Measurements from ENCODE around the gene GUK1. TPM values are rescaled to one million over a fixed set of nuclear protein-coding genes. Genes with fewer than 3 reads are reported as not detected.
A peak's percentile ranks its signal among the peaks of the same experiment; 100 is the strongest.

Gene GUK1
- total RNA-seq, 1 experiment from 2014 or later = 111 TPM

DNA sequence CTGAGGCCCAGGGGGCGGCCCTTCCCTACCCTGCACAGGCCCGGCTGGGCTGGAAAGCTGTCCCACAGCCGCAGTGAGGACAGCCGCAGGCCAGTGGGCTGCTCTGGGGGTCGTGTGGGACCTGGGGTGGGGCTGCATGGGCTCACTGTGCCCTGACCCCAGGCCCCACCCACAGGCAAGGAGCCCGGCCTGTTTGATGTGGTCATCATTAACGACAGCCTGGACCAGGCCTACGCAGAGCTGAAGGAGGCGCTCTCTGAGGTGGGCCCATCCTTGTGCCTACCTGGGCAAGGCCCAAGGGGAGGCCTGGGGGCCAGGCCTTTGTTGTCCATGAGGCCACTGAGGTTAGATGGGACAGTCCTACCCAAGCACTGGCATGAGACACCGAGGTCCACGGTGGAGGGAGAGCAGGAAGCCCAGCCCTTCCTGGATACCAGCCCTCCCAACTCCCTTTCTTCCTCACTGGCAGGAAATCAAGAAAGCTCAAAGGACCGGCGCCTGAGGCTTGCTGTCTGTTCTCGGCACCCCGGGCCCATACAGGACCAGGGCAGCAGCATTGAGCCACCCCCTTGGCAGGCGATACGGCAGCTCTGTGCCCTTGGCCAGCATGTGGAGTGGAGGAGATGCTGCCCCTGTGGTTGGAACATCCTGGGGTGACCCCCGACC lies 8.2 kb downstream of the GUK1 start:
- TF ChIP-seq FOXJ3 (CRISPR knock-in tag; IDR thresholded peaks at IDR 0.05; ENCODE audit: borderline replicate concordance) (no peak), NR2C2 (CRISPR knock-in tag; IDR thresholded peaks at IDR 0.05) (no peak)
- TF ChIP-seq, protein P1, sequence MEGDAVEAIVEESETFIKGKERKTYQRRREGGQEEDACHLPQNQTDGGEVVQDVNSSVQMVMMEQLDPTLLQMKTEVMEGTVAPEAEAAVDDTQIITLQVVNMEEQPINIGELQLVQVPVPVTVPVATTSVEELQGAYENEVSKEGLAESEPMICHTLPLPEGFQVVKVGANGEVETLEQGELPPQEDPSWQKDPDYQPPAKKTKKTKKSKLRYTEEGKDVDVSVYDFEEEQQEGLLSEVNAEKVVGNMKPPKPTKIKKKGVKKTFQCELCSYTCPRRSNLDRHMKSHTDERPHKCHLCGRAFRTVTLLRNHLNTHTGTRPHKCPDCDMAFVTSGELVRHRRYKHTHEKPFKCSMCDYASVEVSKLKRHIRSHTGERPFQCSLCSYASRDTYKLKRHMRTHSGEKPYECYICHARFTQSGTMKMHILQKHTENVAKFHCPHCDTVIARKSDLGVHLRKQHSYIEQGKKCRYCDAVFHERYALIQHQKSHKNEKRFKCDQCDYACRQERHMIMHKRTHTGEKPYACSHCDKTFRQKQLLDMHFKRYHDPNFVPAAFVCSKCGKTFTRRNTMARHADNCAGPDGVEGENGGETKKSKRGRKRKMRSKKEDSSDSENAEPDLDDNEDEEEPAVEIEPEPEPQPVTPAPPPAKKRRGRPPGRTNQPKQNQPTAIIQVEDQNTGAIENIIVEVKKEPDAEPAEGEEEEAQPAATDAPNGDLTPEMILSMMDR (IDR thresholded peaks at IDR 0.05) = no peak
- no peak for DNase-seq (ENCODE audit: low spot score)
- POLR2A ChIA-PET = no interaction called here
- Mint-ChIP-seq H3K27me3 (ENCODE audit: low read depth) (no peaks in the 10 kb centered on the region), H3K9me3 (no peaks in the 10 kb centered on the region), H3K36me3 (no peaks in the 10 kb centered on the region), H3K4me3 (no peak overlapping the region), H3K27ac (no peak overlapping the region), H3K4me1 (0 out of 2 replicates have a peak, but pooled peaks cover 2% of the 10 kb centered on the region)
- ATAC-seq = no peak
- CTCF ChIA-PET = interaction anchor here (1.1 to 2.4 kb wide), 2 partner anchors 8 to 17 kb away, joined by 3 to 11 read pairs; no protein-coding TSS in a partner anchor

DNA sequence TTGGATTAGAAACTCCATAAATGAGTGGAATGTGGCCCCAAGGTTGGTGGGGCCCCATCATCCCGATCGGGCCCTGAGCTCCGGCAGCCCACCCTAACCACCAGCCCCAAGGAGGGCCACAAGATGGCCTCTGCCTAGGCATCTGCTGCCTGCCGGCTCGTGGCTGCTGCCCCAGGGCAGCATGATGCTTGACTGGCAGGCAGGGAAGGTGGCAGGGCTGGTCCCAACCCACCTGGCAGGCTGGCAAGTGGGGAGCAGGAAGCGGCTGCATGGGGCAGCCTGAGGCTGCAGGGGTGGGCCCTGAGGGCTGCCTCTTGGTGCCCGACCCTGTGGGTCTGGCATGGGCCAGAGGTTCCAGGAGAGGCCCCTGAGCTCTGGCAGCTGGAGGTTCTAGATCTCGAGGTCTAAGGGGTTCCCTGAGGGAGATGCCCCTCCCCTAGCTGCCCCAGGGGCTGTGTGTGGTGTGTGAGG lies 8.9 kb downstream of the GUK1 start:
- H3K4me1 Mint-ChIP-seq = 0 out of 2 replicates have a peak, but pooled peaks cover 2% of the 10 kb centered on the region
- TF ChIP-seq, protein P2, sequence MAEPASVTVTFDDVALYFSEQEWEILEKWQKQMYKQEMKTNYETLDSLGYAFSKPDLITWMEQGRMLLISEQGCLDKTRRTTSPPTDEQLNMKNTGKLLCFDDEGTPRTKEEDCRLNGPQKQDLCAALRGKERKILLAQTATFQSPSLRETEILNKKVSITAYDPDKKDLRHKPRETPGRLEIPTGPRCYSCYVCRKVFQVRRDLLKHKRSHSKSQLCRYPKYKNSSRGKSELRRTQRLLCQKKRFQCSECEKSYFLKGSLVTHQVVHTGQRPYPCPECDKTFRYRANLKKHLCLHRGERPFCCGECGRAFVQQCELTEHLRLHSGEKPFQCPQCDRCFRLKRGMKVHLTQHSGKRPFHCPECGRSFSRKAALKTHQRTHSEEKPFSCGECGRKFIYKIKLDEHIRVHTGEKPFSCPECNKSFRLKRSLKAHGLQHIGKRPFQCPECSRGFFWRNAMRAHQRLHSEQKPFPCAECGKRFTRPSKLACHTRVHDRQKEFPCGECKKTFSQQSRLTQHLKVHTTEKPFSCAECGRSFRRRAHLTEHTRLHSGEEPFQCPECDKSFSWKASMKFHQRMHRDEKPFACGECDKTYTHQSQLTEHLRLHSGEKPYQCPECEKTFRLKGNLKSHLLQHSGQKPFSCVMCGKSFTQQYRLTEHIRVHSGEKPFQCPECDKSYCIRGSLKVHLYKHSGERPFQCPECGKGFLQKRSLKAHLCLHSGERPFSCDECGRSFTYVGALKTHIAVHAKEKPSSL (CRISPR knock-in tag; conservative IDR thresholded peaks at IDR 0.05) = no peak
- TF ChIP-seq, protein P3, sequence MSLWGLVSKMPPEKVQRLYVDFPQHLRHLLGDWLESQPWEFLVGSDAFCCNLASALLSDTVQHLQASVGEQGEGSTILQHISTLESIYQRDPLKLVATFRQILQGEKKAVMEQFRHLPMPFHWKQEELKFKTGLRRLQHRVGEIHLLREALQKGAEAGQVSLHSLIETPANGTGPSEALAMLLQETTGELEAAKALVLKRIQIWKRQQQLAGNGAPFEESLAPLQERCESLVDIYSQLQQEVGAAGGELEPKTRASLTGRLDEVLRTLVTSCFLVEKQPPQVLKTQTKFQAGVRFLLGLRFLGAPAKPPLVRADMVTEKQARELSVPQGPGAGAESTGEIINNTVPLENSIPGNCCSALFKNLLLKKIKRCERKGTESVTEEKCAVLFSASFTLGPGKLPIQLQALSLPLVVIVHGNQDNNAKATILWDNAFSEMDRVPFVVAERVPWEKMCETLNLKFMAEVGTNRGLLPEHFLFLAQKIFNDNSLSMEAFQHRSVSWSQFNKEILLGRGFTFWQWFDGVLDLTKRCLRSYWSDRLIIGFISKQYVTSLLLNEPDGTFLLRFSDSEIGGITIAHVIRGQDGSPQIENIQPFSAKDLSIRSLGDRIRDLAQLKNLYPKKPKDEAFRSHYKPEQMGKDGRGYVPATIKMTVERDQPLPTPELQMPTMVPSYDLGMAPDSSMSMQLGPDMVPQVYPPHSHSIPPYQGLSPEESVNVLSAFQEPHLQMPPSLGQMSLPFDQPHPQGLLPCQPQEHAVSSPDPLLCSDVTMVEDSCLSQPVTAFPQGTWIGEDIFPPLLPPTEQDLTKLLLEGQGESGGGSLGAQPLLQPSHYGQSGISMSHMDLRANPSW (CRISPR knock-in tag; conservative IDR thresholded peaks at IDR 0.05; ENCODE audit: low read depth) = no peak
- TF ChIP-seq, protein P4, sequence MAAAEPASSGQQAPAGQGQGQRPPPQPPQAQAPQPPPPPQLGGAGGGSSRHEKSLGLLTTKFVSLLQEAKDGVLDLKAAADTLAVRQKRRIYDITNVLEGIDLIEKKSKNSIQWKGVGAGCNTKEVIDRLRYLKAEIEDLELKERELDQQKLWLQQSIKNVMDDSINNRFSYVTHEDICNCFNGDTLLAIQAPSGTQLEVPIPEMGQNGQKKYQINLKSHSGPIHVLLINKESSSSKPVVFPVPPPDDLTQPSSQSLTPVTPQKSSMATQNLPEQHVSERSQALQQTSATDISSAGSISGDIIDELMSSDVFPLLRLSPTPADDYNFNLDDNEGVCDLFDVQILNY (CRISPR knock-in tag; IDR thresholded peaks at IDR 0.05) = no peak
- TF ChIP-seq MYBL2 (CRISPR knock-in tag; IDR thresholded peaks at IDR 0.05) (no peak), TEAD1 (CRISPR knock-in tag; IDR thresholded peaks at IDR 0.05) (no peak)
- H3K9me3 Mint-ChIP-seq = no peaks in the 10 kb centered on the region
- DNase-seq (ENCODE audit: low spot score) (no peak), ATAC-seq (no peak)
- no peaks in the 10 kb centered on the region for H3K27me3 Mint-ChIP-seq (ENCODE audit: low read depth)
- no peak overlapping the region for H3K27ac Mint-ChIP-seq
- no peak overlapping the region for H3K4me3 Mint-ChIP-seq
- ChIA-PET POLR2A (no interaction called here), CTCF (interaction anchor here (0.9 to 2.4 kb wide), 4 partner anchors 8 to 18 kb away, joined by 3 to 11 read pairs (median 3); no protein-coding TSS in a partner anchor)
- H3K36me3 Mint-ChIP-seq = no peaks in the 10 kb centered on the region

DNA sequence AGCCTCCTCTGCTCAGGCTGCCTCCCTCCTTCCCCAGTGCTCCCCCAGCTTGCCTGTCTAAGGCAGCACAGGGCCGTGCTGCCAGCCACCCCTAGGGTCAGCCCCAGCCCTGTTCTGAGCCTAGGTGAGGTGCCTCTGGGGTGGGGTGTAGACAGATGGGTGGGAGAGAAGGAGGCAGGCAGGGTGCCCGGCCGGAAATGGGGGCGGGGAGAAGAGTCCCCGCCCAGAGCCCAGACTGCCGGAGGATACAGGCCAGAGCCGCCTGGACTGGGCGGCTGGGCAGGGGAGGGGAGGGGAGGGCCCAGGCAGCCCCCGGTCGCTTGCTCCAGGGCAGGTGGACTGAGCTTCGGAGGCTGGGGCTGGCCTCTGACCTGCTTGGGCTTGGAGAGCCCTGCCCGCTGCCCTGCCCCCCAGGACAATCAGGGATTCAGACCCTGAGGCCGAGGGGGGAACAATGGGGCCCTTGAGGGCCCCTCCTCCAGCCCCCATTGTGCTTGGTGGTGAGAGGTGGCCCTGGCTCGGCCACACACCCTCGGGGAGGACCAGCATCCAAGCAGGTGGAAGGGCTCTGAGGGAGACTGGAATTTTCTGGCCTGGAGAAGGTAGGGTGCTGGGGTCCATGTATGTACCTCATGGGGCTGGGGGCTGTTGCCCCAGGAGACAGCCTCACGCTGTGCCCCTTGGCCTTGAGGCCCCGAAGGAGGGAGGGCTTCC lies 9.5 kb downstream of the GUK1 start, which contains the start of gene GJC2:
TSS of gene GJC2 (plus strand) at position 525 of the 714 bp plus-strand sequence. CDS start 7,829 bp downstream, outside the sequence.
- Mint-ChIP-seq H3K27ac (no peak within 1 kb of the TSS), H3K27me3 (ENCODE audit: low read depth) (no peaks in the 10 kb centered on the region), H3K36me3 (no peaks in the 10 kb centered on the region), H3K4me3 (no peak within 1 kb of the TSS), H3K9me3 (no peaks in the 10 kb centered on the region), H3K4me1 (0 out of 2 replicates have a peak, but pooled peaks cover 2% of the 10 kb centered on the region)
- ChIA-PET POLR2A (no interaction called here), CTCF (interaction anchor here (0.9 to 2.4 kb wide), 5 partner anchors 9 to 18 kb away, joined by 3 to 11 read pairs (median 3); partner anchors contain the start of gene GUK1)
- TF ChIP-seq, protein P4 (CRISPR knock-in tag; IDR thresholded peaks at IDR 0.05) = no peak
- TF ChIP-seq, protein P5, sequence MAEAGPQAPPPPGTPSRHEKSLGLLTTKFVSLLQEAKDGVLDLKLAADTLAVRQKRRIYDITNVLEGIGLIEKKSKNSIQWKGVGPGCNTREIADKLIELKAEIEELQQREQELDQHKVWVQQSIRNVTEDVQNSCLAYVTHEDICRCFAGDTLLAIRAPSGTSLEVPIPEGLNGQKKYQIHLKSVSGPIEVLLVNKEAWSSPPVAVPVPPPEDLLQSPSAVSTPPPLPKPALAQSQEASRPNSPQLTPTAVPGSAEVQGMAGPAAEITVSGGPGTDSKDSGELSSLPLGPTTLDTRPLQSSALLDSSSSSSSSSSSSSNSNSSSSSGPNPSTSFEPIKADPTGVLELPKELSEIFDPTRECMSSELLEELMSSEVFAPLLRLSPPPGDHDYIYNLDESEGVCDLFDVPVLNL (CRISPR knock-in tag; IDR thresholded peaks at IDR 0.05; ENCODE audit: borderline replicate concordance, low read depth) = no peak
- TF ChIP-seq, protein P6, sequence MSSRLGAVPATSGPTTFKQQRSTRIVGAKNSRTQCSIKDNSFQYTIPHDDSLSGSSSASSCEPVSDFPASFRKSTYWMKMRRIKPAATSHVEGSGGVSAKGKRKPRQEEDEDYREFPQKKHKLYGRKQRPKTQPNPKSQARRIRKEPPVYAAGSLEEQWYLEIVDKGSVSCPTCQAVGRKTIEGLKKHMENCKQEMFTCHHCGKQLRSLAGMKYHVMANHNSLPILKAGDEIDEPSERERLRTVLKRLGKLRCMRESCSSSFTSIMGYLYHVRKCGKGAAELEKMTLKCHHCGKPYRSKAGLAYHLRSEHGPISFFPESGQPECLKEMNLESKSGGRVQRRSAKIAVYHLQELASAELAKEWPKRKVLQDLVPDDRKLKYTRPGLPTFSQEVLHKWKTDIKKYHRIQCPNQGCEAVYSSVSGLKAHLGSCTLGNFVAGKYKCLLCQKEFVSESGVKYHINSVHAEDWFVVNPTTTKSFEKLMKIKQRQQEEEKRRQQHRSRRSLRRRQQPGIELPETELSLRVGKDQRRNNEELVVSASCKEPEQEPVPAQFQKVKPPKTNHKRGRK (CRISPR knock-in tag; IDR thresholded peaks at IDR 0.05; ENCODE audit: borderline replicate concordance) = no peak
- TF ChIP-seq, protein P7, sequence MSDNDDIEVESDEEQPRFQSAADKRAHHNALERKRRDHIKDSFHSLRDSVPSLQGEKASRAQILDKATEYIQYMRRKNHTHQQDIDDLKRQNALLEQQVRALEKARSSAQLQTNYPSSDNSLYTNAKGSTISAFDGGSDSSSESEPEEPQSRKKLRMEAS (CRISPR knock-in tag; IDR thresholded peaks at IDR 0.05) = no peak
- TF ChIP-seq KAT7 (CRISPR knock-in tag; IDR thresholded peaks at IDR 0.05; ENCODE audit: borderline replicate concordance) (no peak), ZNF423 (CRISPR knock-in tag; IDR thresholded peaks at IDR 0.05) (no peak), ATF1 (CRISPR knock-in tag; IDR thresholded peaks at IDR 0.05) (no peak), NR1H2 (CRISPR knock-in tag; IDR thresholded peaks at IDR 0.05) (no peak)
- ATAC-seq (peak; percentile 72), DNase-seq (ENCODE audit: low spot score) (peak; percentile 38)
